Measurements from ENCODE around the gene CARMIL1.
A peak's percentile ranks its signal among the peaks of the same experiment; 100 is the strongest.

The CARMIL1 gene

DNA sequence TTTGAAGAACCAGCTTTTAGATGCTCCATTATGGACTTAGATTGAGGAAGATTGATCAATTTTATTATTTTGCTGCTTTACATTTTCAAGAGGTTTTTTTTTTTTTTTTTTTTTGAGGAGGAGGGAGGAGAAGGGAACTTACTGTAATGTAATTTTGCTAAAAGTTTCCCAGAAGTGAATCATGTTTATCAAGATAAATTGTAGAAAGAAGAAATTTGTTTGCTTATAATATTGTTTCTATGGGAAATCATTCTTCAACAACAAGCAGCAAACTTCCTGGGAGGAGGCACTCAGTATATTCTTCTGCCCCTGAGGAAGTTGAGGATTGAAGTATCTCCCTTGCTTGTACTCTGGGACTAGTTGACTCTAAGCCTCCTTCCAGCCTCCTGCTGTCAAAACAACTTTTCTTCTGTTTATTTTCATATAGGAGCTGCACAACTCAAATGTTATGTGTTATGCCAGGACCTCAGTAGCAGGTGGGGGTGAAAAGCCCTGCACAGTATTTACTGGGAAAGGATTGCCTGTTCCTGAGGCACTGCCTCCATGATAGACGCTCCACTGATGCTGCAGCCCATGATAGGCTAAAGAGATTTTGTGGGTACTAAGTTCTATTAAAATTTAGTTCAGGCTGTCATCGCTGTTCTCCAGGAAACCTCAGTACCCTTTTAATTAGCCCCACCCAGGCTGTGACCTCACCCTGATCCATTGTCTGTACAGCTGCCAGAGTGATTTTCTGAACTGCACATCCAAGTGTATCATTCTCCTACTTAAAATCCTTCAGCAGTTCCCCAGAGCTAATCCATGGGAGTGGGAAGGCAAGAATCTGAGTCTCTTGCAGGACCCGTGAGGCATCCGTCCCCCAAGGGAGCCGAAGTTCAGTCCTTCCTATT is 51.9 kb downstream of the CARMIL1 start (continued):
- TF ChIP-seq ZNF830 (tag by site-specific recombination; IDR thresholded peaks at IDR 0.05; ENCODE audit: low read depth) (no peak), ZNF175 (tag by site-specific recombination; IDR thresholded peaks at IDR 0.05) (no peak), ZNF133 (tag by site-specific recombination; IDR thresholded peaks at IDR 0.05) (no peak), TRIM28 (IDR thresholded peaks at IDR 0.05; ENCODE audit: borderline replicate concordance, low read length) (no peak), ZNF23 (tag by site-specific recombination; IDR thresholded peaks at IDR 0.05; ENCODE audit: borderline replicate concordance) (no peak), ZNF549 (tag by site-specific recombination; IDR thresholded peaks at IDR 0.05) (no peak), ZSCAN30 (tag by site-specific recombination; IDR thresholded peaks at IDR 0.05) (0 out of 2 replicates have a peak, but pooled peaks have one; percentile 20), IKZF3 (tag by site-specific recombination; IDR thresholded peaks at IDR 0.05) (no peak), ZIC2 (tag by site-specific recombination; IDR thresholded peaks at IDR 0.05) (no peak), ZNF214 (tag by site-specific recombination; IDR thresholded peaks at IDR 0.05; ENCODE audit: borderline replicate concordance) (no peak), ZNF239 (tag by site-specific recombination; IDR thresholded peaks at IDR 0.05) (no peak), ZNF433 (tag by site-specific recombination; IDR thresholded peaks at IDR 0.05; ENCODE audit: low read depth) (no peak), ZNF324 (tag by site-specific recombination; IDR thresholded peaks at IDR 0.05) (no peak), ZFP37 (tag by site-specific recombination; IDR thresholded peaks at IDR 0.05) (no peak), ZNF561 (tag by site-specific recombination; IDR thresholded peaks at IDR 0.05; ENCODE audit: borderline replicate concordance) (no peak), ZBTB17 (tag by site-specific recombination; IDR thresholded peaks at IDR 0.05) (no peak; the same call in 1 of the 2 replicates), ZNF600 (tag by site-specific recombination; IDR thresholded peaks at IDR 0.05) (peak; percentile 69), ZNF510 (tag by site-specific recombination; IDR thresholded peaks at IDR 0.05; ENCODE audit: insufficient replicate concordance) (no peak), ZNF610 (tag by site-specific recombination; IDR thresholded peaks at IDR 0.05; ENCODE audit: borderline replicate concordance) (no peak), KLF8 (tag by site-specific recombination; IDR thresholded peaks at IDR 0.05) (no peak), ZNF140 (tag by site-specific recombination; IDR thresholded peaks at IDR 0.05) (no peak), WT1 (tag by site-specific recombination; IDR thresholded peaks at IDR 0.05) (no peak), ZNF350 (tag by site-specific recombination; IDR thresholded peaks at IDR 0.05) (no peak), SP3 (tag by site-specific recombination; IDR thresholded peaks at IDR 0.05) (no peak), ZNF626 (tag by site-specific recombination; IDR thresholded peaks at IDR 0.05) (no peak), ZEB2 (tag by site-specific recombination; IDR thresholded peaks at IDR 0.05) (0 out of 2 replicates have a peak, but pooled peaks have one; percentile 26), ZNF560 (tag by site-specific recombination; IDR thresholded peaks at IDR 0.05; ENCODE audit: borderline replicate concordance) (no peak), KLF1 (tag by site-specific recombination; IDR thresholded peaks at IDR 0.05) (peak; percentile 28; the same call in 1 of the 2 replicates)
- TF ChIP-seq, protein P1, sequence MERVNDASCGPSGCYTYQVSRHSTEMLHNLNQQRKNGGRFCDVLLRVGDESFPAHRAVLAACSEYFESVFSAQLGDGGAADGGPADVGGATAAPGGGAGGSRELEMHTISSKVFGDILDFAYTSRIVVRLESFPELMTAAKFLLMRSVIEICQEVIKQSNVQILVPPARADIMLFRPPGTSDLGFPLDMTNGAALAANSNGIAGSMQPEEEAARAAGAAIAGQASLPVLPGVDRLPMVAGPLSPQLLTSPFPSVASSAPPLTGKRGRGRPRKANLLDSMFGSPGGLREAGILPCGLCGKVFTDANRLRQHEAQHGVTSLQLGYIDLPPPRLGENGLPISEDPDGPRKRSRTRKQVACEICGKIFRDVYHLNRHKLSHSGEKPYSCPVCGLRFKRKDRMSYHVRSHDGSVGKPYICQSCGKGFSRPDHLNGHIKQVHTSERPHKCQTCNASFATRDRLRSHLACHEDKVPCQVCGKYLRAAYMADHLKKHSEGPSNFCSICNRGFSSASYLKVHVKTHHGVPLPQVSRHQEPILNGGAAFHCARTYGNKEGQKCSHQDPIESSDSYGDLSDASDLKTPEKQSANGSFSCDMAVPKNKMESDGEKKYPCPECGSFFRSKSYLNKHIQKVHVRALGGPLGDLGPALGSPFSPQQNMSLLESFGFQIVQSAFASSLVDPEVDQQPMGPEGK (tag by site-specific recombination; IDR thresholded peaks at IDR 0.05) = no peak
- TF ChIP-seq, protein P2, sequence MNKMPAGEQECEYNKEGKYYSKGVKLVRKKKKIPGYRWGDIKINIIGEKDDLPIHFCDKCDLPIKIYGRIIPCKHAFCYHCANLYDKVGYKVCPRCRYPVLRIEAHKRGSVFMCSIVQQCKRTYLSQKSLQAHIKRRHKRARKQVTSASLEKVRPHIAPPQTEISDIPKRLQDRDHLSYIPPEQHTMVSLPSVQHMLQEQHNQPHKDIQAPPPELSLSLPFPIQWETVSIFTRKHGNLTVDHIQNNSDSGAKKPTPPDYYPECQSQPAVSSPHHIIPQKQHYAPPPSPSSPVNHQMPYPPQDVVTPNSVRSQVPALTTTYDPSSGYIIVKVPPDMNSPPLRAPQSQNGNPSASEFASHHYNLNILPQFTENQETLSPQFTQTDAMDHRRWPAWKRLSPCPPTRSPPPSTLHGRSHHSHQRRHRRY (tag by site-specific recombination; IDR thresholded peaks at IDR 0.05) = no peak
- TF ChIP-seq, protein P3, sequence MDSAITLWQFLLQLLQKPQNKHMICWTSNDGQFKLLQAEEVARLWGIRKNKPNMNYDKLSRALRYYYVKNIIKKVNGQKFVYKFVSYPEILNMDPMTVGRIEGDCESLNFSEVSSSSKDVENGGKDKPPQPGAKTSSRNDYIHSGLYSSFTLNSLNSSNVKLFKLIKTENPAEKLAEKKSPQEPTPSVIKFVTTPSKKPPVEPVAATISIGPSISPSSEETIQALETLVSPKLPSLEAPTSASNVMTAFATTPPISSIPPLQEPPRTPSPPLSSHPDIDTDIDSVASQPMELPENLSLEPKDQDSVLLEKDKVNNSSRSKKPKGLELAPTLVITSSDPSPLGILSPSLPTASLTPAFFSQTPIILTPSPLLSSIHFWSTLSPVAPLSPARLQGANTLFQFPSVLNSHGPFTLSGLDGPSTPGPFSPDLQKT (IDR thresholded peaks at IDR 0.05; ENCODE audit: borderline replicate concordance, low read depth, low read length) = no peak
- TF ChIP-seq, protein P4, sequence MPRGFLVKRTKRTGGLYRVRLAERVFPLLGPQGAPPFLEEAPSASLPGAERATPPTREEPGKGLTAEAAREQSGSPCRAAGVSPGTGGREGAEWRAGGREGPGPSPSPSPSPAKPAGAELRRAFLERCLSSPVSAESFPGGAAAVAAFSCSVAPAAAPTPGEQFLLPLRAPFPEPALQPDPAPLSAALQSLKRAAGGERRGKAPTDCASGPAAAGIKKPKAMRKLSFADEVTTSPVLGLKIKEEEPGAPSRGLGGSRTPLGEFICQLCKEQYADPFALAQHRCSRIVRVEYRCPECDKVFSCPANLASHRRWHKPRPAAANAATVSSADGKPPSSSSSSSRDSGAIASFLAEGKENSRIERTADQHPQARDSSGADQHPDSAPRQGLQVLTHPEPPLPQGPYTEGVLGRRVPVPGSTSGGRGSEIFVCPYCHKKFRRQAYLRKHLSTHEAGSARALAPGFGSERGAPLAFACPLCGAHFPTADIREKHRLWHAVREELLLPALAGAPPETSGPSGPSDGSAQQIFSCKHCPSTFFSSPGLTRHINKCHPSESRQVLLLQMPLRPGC (tag by site-specific recombination; IDR thresholded peaks at IDR 0.05) = no peak
- TF ChIP-seq, protein P5, sequence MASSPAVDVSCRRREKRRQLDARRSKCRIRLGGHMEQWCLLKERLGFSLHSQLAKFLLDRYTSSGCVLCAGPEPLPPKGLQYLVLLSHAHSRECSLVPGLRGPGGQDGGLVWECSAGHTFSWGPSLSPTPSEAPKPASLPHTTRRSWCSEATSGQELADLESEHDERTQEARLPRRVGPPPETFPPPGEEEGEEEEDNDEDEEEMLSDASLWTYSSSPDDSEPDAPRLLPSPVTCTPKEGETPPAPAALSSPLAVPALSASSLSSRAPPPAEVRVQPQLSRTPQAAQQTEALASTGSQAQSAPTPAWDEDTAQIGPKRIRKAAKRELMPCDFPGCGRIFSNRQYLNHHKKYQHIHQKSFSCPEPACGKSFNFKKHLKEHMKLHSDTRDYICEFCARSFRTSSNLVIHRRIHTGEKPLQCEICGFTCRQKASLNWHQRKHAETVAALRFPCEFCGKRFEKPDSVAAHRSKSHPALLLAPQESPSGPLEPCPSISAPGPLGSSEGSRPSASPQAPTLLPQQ (tag by site-specific recombination; IDR thresholded peaks at IDR 0.05) = peak; percentile 93
